HepG2 (cell line): ENCODE results near the gene ZNF396. TPM values are rescaled to one million over a fixed set of nuclear protein-coding genes. Genes with fewer than 3 reads are reported as not detected.

ENCODE experiments used
- ATAC-seq: fragments of 200-7000 bp; cut with Tn5 transposase; 3 replicates; pipeline ENCODE4 v1.9.1; 2020; ENCODE audit warnings: mild to moderate bottlenecking, moderate library complexity
- BruUV-seq: library from RNA; stranded (reverse); fragments of 400-500 nt; replicated peaks from 2 replicates; lab custom pipeline; 2021; lab: Mats Ljungman, UMichigan
- CTCF ChIA-PET: fragments of 300-600 bp; formaldehyde crosslinking; extraction: SDS; loops from one replicate; lab custom pipeline; 2021; ENCODE audit warnings: low total read pairs, inconsistent platforms, low intra/inter-chr PET ratio; lab: Yijun Ruan, JAX
- POLR2A ChIA-PET: fragments of 350-600 bp; sonication (Branson Sonifier 250); formaldehyde crosslinking; loops from one replicate; lab custom pipeline; 2020; ENCODE audit warnings: antibody characterized with exemption, inconsistent platforms; lab: Yijun Ruan, JAX
- DNase-seq: peaks from one replicate; pipeline ENCODE4 v3.0.0-alpha.2; 2015; ENCODE audit warnings: low spot score
- FAIRE-seq: peaks from 3 replicates; lab custom pipeline; 2011; peaks lifted over from hg19 to GRCh38; lab: Jason Lieb, UNC
- H2AFZ ChIP-seq: one replicate; pipeline ENCODE4 v1.6.1; 2011; ENCODE audit warnings: low read length, inconsistent platforms
- H3K27ac ChIP-seq: fragments of 300-600 bp; 3 replicates; pipeline ENCODE4 v1.8.0; 2011; ENCODE audit warnings: mixed run types, mild to moderate bottlenecking, mixed read lengths, low read length, inconsistent platforms; ENCODE audit not compliant: insufficient read depth; ENCODE audit errors: extremely low read length
- H3K27me3 ChIP-seq, 2 experiments: fragments of 200-600 bp in 1 of 2; 2 replicates in 1 of 2; 3 replicates in 1 of 2; pipeline versions ENCODE4 v1.6.0 to v1.8.0; 2011; ENCODE audit warnings: low read length in 2 of 2, mild to moderate bottlenecking in 2 of 2, moderate library complexity in 2 of 2, inconsistent platforms in 1 of 2; ENCODE audit not compliant: insufficient read depth in 2 of 2, control insufficient read depth in 1 of 2
- H3K36me3 ChIP-seq, 2 experiments: fragments of 200-600 bp in 1 of 2; replicated peaks in 1 of 2; 2 replicates in 1 of 2; 3 replicates in 1 of 2; pipeline versions ENCODE4 v1.5.1 to v1.8.0; 2011; ENCODE audit warnings: low read length in 2 of 2, inconsistent platforms in 1 of 2; ENCODE audit not compliant: insufficient read depth in 2 of 2, control insufficient read depth in 1 of 2
- H3K4me1 ChIP-seq: 2 replicates; pipeline ENCODE4 v1.5.1; 2012; ENCODE audit warnings: low read length, inconsistent platforms; ENCODE audit not compliant: insufficient read depth
- H3K4me2 ChIP-seq: 2 replicates; pipeline ENCODE4 v1.6.0; 2011; ENCODE audit warnings: low read depth, low read length, inconsistent platforms
- H3K4me3 ChIP-seq, 3 experiments: fragments of 200-600 bp in 1 of 3; sonication (generic), shearing (Covaris generic) in 1 of 3; replicated peaks in 1 of 3; 2 replicates each; pipeline ENCODE4 v1.5.1; 2011 to 2016; ENCODE audit warnings: low read length in 3 of 3, inconsistent platforms in 2 of 3, low read depth in 2 of 3, mild to moderate bottlenecking in 2 of 3, control low read depth in 1 of 3, mixed read lengths in 1 of 3; ENCODE audit not compliant: insufficient read depth in 1 of 3
- H3K79me2 ChIP-seq: one replicate; pipeline ENCODE4 v1.6.1; 2011; ENCODE audit warnings: low read length, inconsistent platforms; ENCODE audit not compliant: insufficient read depth
- H3K9ac ChIP-seq: 2 replicates; pipeline ENCODE4 v1.6.0; 2011; ENCODE audit warnings: mild to moderate bottlenecking, low read depth, low read length, inconsistent platforms; ENCODE audit not compliant: insufficient read depth
- H3K9me3 ChIP-seq: 2 replicates; pipeline ENCODE4 v1.5.1; 2012; ENCODE audit warnings: mild to moderate bottlenecking, low read length
- H4K20me1 ChIP-seq: 2 replicates; pipeline ENCODE4 v1.6.0; 2011; ENCODE audit warnings: inconsistent platforms, mild to moderate bottlenecking, low read length, moderate library complexity; ENCODE audit not compliant: insufficient read depth
- HMG20B ChIP-seq: conservative IDR thresholded peaks from 2 replicates; pipeline ENCODE4 v1.6.1; 2016; ENCODE audit warnings: missing genetic modification reagents, missing compliant biosample characterization
- JUND ChIP-seq: sonication (generic); formaldehyde crosslinking; IDR thresholded peaks from 2 replicates; pipeline ENCODE4 v1.8.0; 2022; ENCODE audit warnings: mild to moderate bottlenecking, missing genetic modification reagents
- KMT2B ChIP-seq: IDR thresholded peaks from 2 replicates; pipeline ENCODE4 v1.6.1; 2016; ENCODE audit warnings: missing genetic modification reagents, missing compliant biosample characterization
- MTF1 ChIP-seq: sonication (generic); formaldehyde crosslinking; IDR thresholded peaks from 2 replicates; pipeline ENCODE4 v1.5.0; 2020; ENCODE audit warnings: missing genetic modification reagents
- RAD21 ChIP-seq: fragments of 450-650 bp; formaldehyde crosslinking; IDR thresholded peaks from 2 replicates; pipeline ENCODE4 v1.5.0; 2020; ENCODE audit warnings: mild to moderate bottlenecking
- TP53 ChIP-seq: sonication (generic); formaldehyde crosslinking; conservative IDR thresholded peaks from 2 replicates; pipeline ENCODE4 v1.4.0; 2020; ENCODE audit warnings: missing genetic modification reagents
- ZBTB7A ChIP-seq: sonication (generic); formaldehyde crosslinking; IDR thresholded peaks from 2 replicates; pipeline ENCODE4 v1.8.0; 2022; ENCODE audit warnings: mild to moderate bottlenecking, missing genetic modification reagents
- ZNF564 ChIP-seq: sonication (generic); formaldehyde crosslinking; IDR thresholded peaks from 2 replicates; pipeline ENCODE4 v1.8.1; 2023; ENCODE audit warnings: mild to moderate bottlenecking, missing genetic modification reagents
- ZNF878 ChIP-seq: sonication (generic); formaldehyde crosslinking; IDR thresholded peaks from 2 replicates; pipeline ENCODE4 v1.8.1; 2023; ENCODE audit warnings: mild to moderate bottlenecking, missing genetic modification reagents, moderate library complexity
- WGBS: methylation state at CpG from one replicate; pipeline ENCODE4 v1.1.6; 2017; ENCODE audit warnings: low lambda C conversion rate; 5-methylcytosine and 5-hydroxymethylcytosine counted together
- in situ Hi-C: cut with HindIII; loops from 2 replicates; pipeline ENCODE4 v1.10.0; 2017; ENCODE audit warnings: low pct_unique_long_range_greater_than_20kb; ENCODE audit not compliant: extremely low pct_ligation_motif_present
- intact Hi-C: fragments of 100-400 bp; cut with micrococcal nuclease; formaldehyde crosslinking; loops from one replicate; pipeline ENCODE4 v1.10.0; 2022; ENCODE audit not compliant: unreplicated experiment
- polyA plus RNA-seq, 8 experiments: library from polyadenylated mRNA; depleted of rRNA in 3 of 8; stranded (reverse) in 7 of 8; unstranded in 1 of 8; fragments of >200 nt; fragmentation: Illumina TruSeq in 4 of 8; extraction: Trizol in 4 of 8; gene quantifications; 2 replicates each; pipeline versions ENCODE4 v1.2.1 to v1.2.3, GENCODE V29; 2011 to 2016; ENCODE audit warnings: low read depth in 4 of 8, missing spikeins in 1 of 8, mixed read lengths in 1 of 8; ENCODE audit not compliant: insufficient read depth in 1 of 8
- total RNA-seq, 5 experiments: library from RNA; depleted of rRNA; stranded (reverse); fragments of >200 nt; fragmentation: Illumina TruSeq; extraction: Trizol; gene quantifications; 2 replicates each; pipeline ENCODE4 v1.2.3, GENCODE V29; 2016; ENCODE audit warnings: low read depth in 1 of 5
- TF ChIP-seq, protein P1 (sequence below): IDR thresholded peaks from 2 replicates; pipeline ENCODE4 v1.6.1; 2016; ENCODE audit warnings: control low read depth
- TF ChIP-seq, protein P2 (sequence below): IDR thresholded peaks from 2 replicates; pipeline ENCODE4 v1.6.1; 2016
- TF ChIP-seq, protein P3 (sequence below): sonication (generic); formaldehyde crosslinking; IDR thresholded peaks from 2 replicates; pipeline ENCODE4 v1.5.0; 2020; ENCODE audit warnings: missing genetic modification reagents
- TF ChIP-seq, protein P4 (sequence below): fragments of 450-650 bp; IDR thresholded peaks from 2 replicates; pipeline ENCODE4 v1.6.1; 2016

The ZNF396 gene
- total and polyA plus RNA-seq, 2 of the 13 experiments (the other 11 are each of a cell fraction or from before 2014, with no cell fraction given): 0.25 to 0.75 TPM

DNA sequence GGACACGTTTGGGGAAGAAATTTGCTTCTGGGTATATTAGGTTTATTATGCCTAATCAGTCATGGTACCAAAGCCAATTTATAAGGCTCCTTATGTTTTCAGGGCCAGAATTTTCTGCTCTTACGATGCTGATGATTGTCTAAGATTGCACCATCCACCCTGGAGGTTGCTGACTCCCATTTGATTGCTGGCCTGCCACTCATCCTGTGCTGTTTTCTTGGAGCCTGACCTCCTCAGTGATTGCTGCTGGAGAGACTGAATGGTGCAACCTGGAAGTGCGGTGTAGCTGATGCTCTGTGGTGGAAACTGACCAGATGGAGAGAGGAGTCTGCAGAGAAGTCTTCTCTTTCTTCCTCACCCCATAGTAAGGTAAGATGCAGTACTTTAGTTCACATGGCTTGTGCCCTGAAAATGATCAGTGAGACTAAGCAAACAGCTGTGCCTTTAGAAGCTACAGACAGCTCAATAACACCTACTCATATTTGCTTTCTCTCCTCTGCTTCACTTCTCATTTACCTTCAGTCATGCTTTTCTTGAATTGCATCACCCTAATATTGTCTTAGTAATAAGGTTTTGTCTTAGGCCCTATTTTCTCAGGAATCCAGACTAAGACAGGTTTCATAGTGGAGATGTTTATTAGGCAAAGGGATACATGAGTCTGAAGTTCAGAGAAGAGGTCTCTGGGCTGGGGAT lies 50.3 kb downstream of the ZNF396 start:
- DNase-seq: no peak
- Histone ChIP-seq H3K79me2 (no peaks in the 10 kb centered on the region), H4K20me1 (no peaks in the 10 kb centered on the region), H2AFZ (no peak overlapping the region), H3K27ac (no peak overlapping the region), H3K9ac (no peak overlapping the region), H3K4me3 (no peak overlapping the region), H3K9me3 (no peaks in the 10 kb centered on the region), H3K36me3 (no peaks in the 10 kb centered on the region), H3K4me1 (no peaks in the 10 kb centered on the region), H3K27me3 (no peaks in the 10 kb centered on the region), H3K4me2 (no peak overlapping the region)
- no peak for FAIRE-seq
- ChIA-PET POLR2A (no interaction called here), CTCF (no interaction called here)
- WGBS: 40% methylated on average over 3 of the region's 3 CpGs
- no TSS peak for BruUV-seq
- TF ChIP-seq, protein P1, sequence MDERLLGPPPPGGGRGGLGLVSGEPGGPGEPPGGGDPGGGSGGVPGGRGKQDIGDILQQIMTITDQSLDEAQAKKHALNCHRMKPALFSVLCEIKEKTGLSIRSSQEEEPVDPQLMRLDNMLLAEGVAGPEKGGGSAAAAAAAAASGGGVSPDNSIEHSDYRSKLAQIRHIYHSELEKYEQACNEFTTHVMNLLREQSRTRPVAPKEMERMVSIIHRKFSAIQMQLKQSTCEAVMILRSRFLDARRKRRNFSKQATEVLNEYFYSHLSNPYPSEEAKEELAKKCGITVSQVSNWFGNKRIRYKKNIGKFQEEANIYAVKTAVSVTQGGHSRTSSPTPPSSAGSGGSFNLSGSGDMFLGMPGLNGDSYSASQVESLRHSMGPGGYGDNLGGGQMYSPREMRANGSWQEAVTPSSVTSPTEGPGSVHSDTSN (CRISPR knock-in tag): peak; percentile 48
- no peak for TF ChIP-seq MTF1 (CRISPR knock-in tag)
- in situ Hi-C loops: no loop called here
- peak; percentile 46; the same call in 2 of the 3 replicates for ATAC-seq
- intact Hi-C loops: no loop called here

DNA sequence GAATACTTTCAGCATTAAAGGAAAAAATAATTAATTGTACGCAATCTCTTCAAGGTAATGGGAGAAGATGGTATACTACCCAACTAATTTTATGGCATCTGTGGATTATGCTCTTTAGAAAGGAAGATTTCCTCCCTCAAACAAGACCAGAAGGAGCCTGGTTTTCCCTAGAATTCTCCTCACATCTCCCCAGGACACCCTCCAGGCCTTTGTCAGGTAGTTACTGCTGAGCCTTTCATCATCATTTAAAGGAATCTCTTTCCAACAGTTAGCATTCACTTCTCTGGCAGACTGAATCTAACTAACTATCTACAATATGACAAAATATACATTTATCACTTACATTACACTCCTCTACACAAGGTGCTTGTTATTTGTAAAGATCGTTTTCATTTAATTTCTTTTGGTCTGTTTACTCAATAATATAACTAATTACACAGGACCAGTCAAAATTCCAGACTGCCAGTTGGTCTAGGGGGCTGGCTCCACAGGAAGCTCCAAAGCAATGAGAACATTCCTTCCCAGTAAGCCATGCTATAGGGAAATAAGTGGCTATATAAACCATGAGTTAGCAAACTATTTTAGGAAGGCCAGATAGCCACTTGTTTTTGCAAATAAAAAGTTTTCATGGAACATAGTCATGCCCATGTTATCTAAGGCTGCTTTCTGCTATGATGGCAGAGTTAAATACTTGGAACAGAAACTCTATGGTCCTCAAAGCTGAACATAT lies 52.0 kb downstream of the ZNF396 start:
- H3K4me2 ChIP-seq: no peak overlapping the region
- WGBS: 26% methylated on average over 2 of the region's 2 CpGs
- TF ChIP-seq JUND (CRISPR knock-in tag) (no peak), ZNF564 (no peak), RAD21 (CRISPR knock-in tag) (no peak), HMG20B (CRISPR knock-in tag) (no peak), ZNF878 (CRISPR knock-in tag) (no peak), KMT2B (no peak), TP53 (CRISPR knock-in tag) (no peak), ZBTB7A (CRISPR knock-in tag) (no peak)
- TF ChIP-seq, protein P2, sequence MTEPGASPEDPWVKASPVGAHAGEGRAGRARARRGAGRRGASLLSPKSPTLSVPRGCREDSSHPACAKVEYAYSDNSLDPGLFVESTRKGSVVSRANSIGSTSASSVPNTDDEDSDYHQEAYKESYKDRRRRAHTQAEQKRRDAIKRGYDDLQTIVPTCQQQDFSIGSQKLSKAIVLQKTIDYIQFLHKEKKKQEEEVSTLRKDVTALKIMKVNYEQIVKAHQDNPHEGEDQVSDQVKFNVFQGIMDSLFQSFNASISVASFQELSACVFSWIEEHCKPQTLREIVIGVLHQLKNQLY: no peak
- TF ChIP-seq, protein P3, sequence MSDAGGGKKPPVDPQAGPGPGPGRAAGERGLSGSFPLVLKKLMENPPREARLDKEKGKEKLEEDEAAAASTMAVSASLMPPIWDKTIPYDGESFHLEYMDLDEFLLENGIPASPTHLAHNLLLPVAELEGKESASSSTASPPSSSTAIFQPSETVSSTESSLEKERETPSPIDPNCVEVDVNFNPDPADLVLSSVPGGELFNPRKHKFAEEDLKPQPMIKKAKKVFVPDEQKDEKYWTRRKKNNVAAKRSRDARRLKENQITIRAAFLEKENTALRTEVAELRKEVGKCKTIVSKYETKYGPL: no peak
- TF ChIP-seq, protein P4, sequence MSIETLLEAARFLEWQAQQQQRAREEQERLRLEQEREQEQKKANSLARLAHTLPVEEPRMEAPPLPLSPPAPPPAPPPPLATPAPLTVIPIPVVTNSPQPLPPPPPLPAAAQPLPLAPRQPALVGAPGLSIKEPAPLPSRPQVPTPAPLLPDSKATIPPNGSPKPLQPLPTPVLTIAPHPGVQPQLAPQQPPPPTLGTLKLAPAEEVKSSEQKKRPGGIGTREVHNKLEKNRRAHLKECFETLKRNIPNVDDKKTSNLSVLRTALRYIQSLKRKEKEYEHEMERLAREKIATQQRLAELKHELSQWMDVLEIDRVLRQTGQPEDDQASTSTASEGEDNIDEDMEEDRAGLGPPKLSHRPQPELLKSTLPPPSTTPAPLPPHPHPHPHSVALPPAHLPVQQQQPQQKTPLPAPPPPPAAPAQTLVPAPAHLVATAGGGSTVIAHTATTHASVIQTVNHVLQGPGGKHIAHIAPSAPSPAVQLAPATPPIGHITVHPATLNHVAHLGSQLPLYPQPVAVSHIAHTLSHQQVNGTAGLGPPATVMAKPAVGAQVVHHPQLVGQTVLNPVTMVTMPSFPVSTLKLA: no peak

More for the DNA sequence above, 52.0 kb downstream of the ZNF396 start:
- no TSS peak for BruUV-seq
- Histone ChIP-seq H3K36me3 (no peaks in the 10 kb centered on the region), H3K27ac (no peak overlapping the region), H3K4me3 (no peak overlapping the region), H3K27me3 (no peaks in the 10 kb centered on the region), H2AFZ (no peak overlapping the region), H4K20me1 (no peaks in the 10 kb centered on the region), H3K79me2 (no peaks in the 10 kb centered on the region), H3K9ac (no peak overlapping the region), H3K4me1 (no peaks in the 10 kb centered on the region), H3K9me3 (no peaks in the 10 kb centered on the region)
- DNase-seq: no peak
- in situ Hi-C loops: no loop called here
- CTCF ChIA-PET: no interaction called here
- intact Hi-C loops: no loop called here
- FAIRE-seq: no peak
- ATAC-seq: no peak
- POLR2A ChIA-PET: no interaction called here
